ENCODE data around the gene HNF1B. TPM values are rescaled to one million over a fixed set of nuclear protein-coding genes. Genes with fewer than 3 reads are reported as not detected.
"Not testable (repeated sequence)": the region's sequence is repeated elsewhere in the genome, so short reads cannot be mapped to it uniquely, and the experiment has no call there.

The HNF1B gene
- total RNA-seq = not detected
- long read RNA-seq, donor 1 = 0 reads
- long read RNA-seq, donor 2 = 0 reads

- DNase-seq (ENCODE audit: low spot score) = peak; percentile 68
- intact Hi-C loops (cut with DNase I) = no loop called here
These were observed at the start of gene HNF1B for GRCh38 chr17:37744961-37745800. Gene HNF1B, minus strand, starts transcription at chr17:37745059. Its CDS starts 175 bp downstream, at chr17:37744884.

GRCh38 chr17:37792787-37793186 lies 47.9 kb upstream of the HNF1B start:
- intact Hi-C loops (cut with DNase I) = no loop called here

GRCh38 chr17:37791447-37792399 lies 46.9 kb upstream of the HNF1B start:
- intact Hi-C loops (cut with DNase I) = no loop called here
- DNase-seq (ENCODE audit: low spot score) = no peak

More at GRCh38 chr17:37792787-37793186, 47.9 kb upstream of the HNF1B start:
- no peak for DNase-seq (ENCODE audit: low spot score)

GRCh38 chr17:37789771-37790541 lies 45.1 kb upstream of the HNF1B start:
- intact Hi-C loops (cut with DNase I) = no loop called here
- DNase-seq (ENCODE audit: low spot score) = no peak

- intact Hi-C loops (cut with DNase I) = no loop called here
- DNase-seq (ENCODE audit: low spot score) = no peak
These were observed 44.2 kb upstream of the HNF1B start for GRCh38 chr17:37789021-37789565.

GRCh38 chr17:37788526-37788925 lies 43.7 kb upstream of the HNF1B start:
- DNase-seq (ENCODE audit: low spot score) = no peak
- intact Hi-C loops (cut with DNase I) = no loop called here

- intact Hi-C loops (cut with DNase I) = no loop called here
- no peak for DNase-seq (ENCODE audit: low spot score)
These were observed 42.3 kb upstream of the HNF1B start for GRCh38 chr17:37787055-37787757.

- no peak for DNase-seq (ENCODE audit: low spot score)
- intact Hi-C loops (cut with DNase I) = no loop called here
These were observed 41.6 kb upstream of the HNF1B start for GRCh38 chr17:37786481-37786880.

- DNase-seq (ENCODE audit: low spot score); intact Hi-C loops (cut with DNase I): not testable (repeated sequence)
These were observed 37.6 kb upstream of the HNF1B start for GRCh38 chr17:37782460-37782859.

GRCh38 chr17:37781451-37781850 lies 36.6 kb upstream of the HNF1B start:
- intact Hi-C loops (cut with DNase I) = no loop called here
- DNase-seq (ENCODE audit: low spot score) = no peak

- DNase-seq (ENCODE audit: low spot score) = no peak
- intact Hi-C loops (cut with DNase I) = no loop called here
These were observed 34.7 kb upstream of the HNF1B start for GRCh38 chr17:37779554-37779953.

GRCh38 chr17:37774504-37774903 lies 29.6 kb upstream of the HNF1B start:
- no peak for DNase-seq (ENCODE audit: low spot score)
- intact Hi-C loops (cut with DNase I) = no loop called here

GRCh38 chr17:37772982-37773381 lies 28.1 kb upstream of the HNF1B start:
- intact Hi-C loops (cut with DNase I) = no loop called here
- DNase-seq (ENCODE audit: low spot score) = no peak

- DNase-seq (ENCODE audit: low spot score) = no peak
- intact Hi-C loops (cut with DNase I) = no loop called here
These were observed 26.0 kb upstream of the HNF1B start for GRCh38 chr17:37770631-37771518.

GRCh38 chr17:37769050-37769449 lies 24.2 kb upstream of the HNF1B start:
- intact Hi-C loops (cut with DNase I) = no loop called here
- DNase-seq (ENCODE audit: low spot score) = no peak

GRCh38 chr17:37768438-37768837 lies 23.6 kb upstream of the HNF1B start:
- no peak for DNase-seq (ENCODE audit: low spot score)
- intact Hi-C loops (cut with DNase I) = no loop called here

- intact Hi-C loops (cut with DNase I) = no loop called here
- no peak for DNase-seq (ENCODE audit: low spot score)
These were observed 22.1 kb upstream of the HNF1B start for GRCh38 chr17:37766971-37767370.

GRCh38 chr17:37764383-37764782 lies 19.5 kb upstream of the HNF1B start:
- intact Hi-C loops (cut with DNase I) = no loop called here

More at GRCh38 chr17:37764383-37764782, 19.5 kb upstream of the HNF1B start:
- DNase-seq (ENCODE audit: low spot score) = no peak

All from posterior vena cava (tissue), 2 donors.